Erythroblast (primary cell): ENCODE measurements around the gene INSM1.

Experiments
- DNase-seq, 2 experiments: peaks; one replicate each; lab custom pipeline; 2025; lab: John Stamatoyannopoulos, UW
- GATA1 ChIP-seq: IDR thresholded peaks from 2 replicates; pipeline ENCODE4 v1.6.1; 2011; ENCODE audit warnings: low read depth, mild to moderate bottlenecking, control low read depth, low read length, moderate library complexity
- POLR2A ChIP-seq: IDR thresholded peaks from 2 replicates; pipeline ENCODE4 v1.6.1; 2011; ENCODE audit warnings: mild to moderate bottlenecking, low read length

INSM1 gene

DNA sequence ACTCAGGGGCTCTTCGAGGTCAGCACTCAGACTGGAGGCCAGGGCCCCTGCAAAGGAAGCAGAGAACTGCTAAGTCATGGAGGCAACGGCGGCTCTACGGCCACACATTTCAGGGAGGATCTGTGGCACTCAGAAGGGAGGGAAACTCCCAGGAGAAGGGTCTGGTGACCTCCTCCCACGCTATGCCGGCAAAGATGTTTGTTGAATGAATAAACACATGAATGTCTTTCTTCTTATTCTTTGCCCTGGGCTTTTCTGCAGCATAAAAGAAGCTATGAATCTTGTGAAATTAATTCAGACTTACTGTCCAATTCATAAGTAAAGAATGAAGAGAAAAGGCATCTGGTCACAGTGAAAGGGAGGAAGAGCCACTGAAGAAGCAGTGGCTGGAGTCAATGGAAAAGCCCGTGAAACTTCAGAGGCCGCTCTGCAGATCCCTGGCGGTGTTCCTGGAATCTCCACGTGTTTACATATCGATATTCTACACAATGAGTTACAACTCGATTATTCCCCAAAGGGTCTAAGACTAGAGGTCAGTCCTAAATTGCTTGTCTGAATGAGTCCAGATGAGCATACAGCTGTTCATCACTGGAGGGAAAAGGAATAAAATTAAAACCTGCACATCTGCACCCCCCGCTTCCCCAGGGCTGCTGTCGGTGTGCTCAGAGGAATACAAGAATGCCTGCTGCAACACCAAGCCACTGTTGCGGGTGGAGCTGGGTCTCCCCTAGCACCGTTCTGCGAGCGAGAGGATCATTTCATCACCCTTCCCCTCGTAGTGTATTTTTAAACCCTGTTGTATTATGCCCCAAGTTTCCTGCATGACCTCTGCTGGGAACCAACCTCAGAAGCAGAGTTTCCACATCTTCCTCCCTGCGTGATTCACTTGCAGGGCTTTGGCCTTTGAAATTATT is 25.6 kb downstream of the INSM1 start:
- no peak for TF ChIP-seq GATA1
- TF ChIP-seq POLR2A = no peak
- DNase-seq = no peak

DNA sequence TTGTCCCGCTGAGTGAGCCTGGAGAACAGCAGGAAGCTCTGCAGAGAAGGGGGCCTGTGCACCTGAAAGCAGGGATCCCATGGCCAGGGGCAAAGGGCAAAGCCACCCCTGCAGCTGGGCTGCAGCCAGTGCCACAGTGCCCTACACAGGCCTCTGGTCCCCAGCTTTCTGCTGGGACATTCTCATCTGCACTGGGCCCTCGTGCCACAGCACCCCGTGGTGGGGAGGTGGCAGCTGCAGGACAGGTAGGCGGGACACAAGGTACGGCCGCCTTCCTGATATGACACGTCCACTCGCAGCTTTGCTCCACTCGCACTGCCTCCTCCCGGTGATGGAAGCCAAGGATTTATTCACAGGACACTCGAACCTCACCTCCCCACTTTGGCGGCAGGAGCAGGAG is 27.2 kb downstream of the INSM1 start:
- DNase-seq = no peak

DNA sequence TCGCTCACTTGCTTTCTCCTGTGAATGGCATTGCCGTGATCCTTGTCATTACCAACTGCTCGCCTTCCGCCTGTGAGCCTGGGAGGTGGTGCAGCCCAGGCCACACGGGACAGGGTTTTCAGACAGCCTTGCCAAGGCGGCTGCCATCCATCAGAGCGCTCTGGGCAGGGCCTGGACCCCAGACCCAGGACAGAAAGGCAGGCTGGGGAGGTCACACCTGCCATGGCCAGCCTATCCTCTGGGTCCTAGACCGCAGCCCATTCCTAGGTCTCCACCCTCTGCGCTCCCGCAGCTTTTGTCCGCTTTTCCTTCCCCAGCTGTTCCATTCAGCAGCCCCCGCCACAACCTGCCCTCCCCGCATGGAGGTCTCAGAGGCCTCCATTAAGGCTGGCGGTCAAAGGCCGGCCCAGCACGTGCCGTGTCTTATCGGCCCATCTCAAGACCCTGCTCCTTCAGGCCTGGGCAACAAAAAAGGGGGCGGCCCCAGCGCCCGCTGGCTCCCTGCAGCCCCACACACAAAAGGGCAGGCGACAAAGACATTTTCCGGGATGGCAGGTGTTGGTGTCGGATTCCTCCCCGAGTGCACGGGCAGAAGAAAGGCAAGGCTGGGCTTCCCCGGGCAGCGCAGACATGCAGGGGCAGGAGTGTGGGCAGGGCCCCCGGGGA is 28.1 kb downstream of the INSM1 start:
- DNase-seq = no peak
- TF ChIP-seq POLR2A (no peak), GATA1 (no peak)

More for the DNA sequence above, 27.2 kb downstream of the INSM1 start:
- no peak for TF ChIP-seq GATA1
- no peak for TF ChIP-seq POLR2A

DNA sequence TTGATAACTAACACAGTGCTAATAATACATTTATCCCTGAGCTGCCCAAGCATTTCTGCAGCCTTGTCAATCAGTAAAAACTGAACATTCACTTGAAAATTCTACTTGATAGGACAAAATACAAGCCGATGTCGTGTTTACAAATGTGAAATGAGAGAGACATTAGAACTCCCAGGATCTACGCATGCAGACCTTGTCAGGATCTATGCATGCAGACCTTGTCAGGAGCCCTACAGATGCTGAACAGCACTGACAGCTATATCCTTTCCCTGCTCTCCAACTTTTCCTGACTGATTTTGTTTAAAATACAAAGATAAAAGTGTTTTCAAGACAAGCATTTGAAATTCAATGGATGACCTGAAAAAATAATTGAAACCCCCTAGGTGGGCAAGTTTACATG is 28.9 kb downstream of the INSM1 start:
- DNase-seq = no peak
- TF ChIP-seq GATA1 (no peak), POLR2A (no peak)

DNA sequence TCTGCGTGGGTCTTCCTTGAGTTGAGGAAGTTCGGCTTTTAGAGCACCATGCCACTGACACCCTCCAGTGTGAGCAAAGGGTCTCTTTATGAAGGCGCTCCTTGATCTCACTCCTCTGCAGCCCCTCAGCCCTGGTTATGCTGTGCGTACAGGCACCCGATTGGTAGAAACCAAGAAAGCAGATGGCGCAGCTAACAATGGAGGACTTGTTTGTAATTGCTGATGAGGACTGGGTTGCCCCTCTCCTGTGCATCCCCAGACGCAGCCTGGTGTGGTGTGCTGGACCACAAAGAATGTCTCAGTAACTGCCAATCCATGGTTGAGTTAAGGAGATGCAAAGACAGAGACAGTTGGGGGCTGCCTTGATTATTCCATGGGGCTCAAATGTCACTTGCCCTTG is 30.2 kb downstream of the INSM1 start:
- DNase-seq = no peak

DNA sequence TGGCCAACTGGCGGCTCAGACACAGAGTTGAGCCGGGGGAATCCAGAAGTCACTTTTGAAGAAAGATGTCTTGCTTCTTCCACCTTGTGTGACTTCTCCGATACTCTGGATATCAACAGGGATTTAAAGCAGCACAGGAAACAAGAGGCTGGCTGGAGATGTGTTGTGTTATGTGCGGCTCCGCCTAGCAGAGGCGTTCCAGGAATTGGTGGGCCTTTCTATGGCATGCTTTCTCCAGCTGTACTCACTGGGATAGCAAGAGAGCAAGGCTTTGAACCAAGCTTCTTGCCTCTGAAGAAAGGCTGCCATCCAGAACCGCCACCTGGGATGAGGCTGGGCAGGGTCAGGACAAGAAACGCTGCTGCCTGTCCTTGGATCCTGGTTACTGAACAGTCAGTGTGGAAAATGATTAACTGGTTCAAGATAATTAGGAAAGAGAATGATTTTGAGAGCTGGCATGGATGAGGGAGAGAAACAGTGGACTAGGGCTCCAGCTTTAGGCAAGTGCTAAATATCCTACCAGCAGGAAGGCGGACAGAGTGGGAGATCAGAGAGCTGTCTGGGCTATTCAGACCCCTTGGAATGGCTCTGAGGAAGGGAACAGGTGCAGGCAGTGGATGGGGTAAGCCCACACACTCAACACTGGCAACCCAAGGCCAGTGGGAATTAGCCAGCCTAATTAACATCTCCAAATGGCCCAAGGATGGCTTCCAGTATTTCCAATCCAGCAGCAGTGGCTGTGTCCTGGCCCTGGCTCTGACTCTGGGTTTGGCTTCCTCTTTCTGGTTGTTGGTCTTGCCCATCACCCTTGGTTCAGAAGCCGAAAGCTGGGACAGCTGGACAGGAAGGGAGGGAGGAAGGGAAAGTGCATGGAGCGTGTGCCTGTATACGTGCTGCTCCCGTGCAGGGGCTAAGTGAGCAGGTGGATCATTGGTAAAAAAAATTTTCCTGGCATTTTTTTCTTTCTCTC is 31.9 kb downstream of the INSM1 start:
- no peak for TF ChIP-seq GATA1
- TF ChIP-seq POLR2A = no peak

More for the DNA sequence above, 30.2 kb downstream of the INSM1 start:
- TF ChIP-seq GATA1 (no peak), POLR2A (no peak)

DNA sequence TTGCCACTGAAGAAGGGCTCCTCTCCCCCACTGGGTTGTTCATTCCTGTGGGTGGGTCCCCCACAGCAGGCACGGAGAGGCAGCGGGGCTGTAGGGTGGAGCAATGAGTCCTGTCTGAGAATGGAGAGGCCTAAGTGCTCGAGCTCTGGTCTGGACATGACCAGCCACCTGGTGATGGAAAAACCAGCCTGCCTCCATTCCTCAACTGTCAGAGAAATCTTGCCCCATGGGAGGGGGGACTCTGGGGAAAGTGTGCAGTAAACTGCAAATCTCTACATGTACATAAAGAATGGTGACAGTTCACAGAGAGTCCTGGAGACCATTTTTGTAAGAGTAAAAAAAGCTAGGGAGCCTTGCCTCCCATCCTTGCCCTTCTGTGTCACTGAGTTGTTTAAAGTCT is 34.1 kb downstream of the INSM1 start:
- TF ChIP-seq POLR2A (no peak), GATA1 (no peak)
- no peak for DNase-seq

More for the DNA sequence above, 31.9 kb downstream of the INSM1 start:
- DNase-seq = no peak

DNA sequence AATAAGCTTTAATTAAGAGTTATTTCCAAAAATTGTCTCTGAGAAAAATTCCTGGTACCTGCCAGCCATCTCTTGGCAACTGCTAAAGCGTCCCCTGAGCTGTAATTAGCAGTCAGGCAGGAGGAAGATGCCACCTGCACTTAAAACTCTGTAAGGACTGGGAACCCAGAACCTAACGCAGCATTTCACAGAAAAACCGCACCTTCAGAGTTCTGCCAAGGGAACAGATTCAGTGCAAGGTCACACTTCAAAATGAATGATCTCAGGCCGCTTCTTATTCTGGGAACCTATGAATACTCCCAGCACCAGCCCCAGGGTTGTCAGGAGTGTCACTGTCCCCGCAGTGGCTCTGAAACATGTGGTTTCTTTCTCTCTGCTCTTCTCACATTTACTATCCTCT is 36.7 kb downstream of the INSM1 start:
- no peak for TF ChIP-seq POLR2A
- TF ChIP-seq GATA1 = no peak
- DNase-seq = no peak

DNA sequence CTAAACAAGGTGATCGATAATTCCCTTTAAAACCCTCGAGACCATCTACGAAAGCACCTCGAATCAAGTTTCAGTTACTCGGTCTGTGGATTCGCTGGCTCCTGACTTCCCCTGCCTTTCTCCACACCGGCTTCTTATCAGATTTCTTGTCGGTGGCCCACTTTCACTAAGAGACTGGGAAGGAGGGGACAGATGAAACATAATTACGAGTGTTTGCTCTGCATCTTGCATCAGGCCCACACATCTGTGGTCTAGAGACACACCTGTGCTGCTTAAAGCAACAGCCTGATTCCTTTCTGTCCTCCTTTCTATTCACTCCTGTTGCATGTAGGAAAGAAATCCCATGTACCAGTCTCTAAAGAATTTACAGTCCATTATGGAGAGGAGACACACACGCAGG is 37.7 kb downstream of the INSM1 start:
- DNase-seq = no peak
- no peak for TF ChIP-seq POLR2A
- no peak for TF ChIP-seq GATA1

DNA sequence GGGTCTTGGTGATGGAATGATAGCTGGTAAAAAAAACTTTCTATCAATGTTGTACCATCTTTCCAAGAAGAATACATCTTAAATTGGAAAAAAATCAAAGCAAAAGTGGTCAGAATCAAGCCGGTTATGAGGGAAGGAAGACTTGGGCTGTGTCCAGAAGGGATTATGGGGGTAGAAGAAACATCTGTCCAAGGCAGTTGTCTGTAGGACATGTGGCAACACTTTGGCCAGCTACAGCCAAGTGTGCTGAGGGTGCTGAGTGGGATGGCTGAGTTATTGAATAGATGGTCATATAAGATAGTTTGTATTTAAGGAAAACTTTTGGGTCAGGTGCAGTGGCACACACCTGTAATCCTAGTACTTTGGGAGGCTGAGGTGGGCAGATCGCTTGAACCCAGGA is 38.4 kb downstream of the INSM1 start:
- TF ChIP-seq POLR2A = no peak
- TF ChIP-seq GATA1 = no peak

DNA sequence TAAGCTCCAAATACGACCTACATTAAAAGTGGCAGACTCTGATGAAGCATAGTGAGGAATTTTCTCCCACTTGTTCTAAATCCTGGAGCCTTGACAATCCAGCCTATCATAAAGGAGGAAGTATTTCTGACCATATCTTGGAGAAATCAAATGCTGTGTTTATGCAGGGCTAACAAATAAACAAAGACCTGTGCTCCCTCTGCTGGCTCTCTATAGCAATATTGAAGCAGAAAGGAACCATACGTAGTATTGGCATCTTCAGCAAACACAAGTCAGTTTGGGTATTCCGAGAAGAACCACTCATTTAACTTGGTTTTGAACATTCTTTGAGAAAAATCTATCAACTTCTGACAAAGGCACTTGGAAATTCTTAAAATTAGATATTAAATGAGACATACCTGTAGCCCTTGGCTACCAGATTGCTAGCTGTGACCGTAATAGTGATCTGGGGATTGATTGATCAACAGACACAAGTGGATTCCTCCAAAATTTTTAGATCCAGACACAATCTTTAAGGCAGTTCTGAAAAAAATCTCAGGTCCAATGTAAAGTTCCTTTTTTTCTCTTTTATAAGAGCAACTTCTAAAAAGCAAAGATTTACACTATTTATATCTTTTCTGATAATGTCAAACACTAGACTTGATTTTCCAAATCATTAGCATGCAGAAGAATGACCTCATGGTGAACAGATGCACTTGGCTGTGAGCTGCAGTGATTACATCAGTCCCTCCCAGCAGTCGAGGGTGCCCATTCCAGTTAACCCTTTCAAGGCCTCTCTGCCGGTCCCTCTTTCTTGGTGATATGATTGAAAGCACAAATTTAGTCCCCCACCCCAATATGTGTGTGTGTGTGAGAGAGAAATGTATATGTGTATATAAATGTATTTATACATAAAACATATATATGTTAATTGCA is 40.2 kb downstream of the INSM1 start:
- peak in 1 of 2 experiments; percentile 2 for DNase-seq
- no peak for TF ChIP-seq GATA1
- no peak for TF ChIP-seq POLR2A

More for the DNA sequence above, 38.4 kb downstream of the INSM1 start:
- DNase-seq = no peak

DNA sequence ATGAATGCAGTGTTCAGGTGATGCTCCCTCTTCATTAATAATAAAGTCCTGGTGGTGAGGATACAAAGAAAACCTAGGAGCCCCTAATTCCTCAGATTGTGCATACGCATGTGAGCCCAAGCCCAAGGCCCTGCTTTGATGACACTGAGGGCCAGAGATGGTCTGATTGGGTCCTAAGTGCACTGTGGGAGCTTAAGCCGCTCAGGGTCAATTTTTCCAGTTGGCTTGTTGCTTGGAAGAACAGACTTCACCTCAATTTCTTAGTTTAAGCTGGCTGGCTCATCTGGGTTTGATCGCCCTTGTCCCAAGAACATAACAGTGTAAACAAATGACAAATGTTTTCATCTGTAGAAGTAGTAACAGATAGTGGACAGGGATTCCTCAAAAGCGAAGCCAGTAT is 41.4 kb downstream of the INSM1 start:
- no peak for TF ChIP-seq GATA1
- TF ChIP-seq POLR2A = no peak
- no peak for DNase-seq

DNA sequence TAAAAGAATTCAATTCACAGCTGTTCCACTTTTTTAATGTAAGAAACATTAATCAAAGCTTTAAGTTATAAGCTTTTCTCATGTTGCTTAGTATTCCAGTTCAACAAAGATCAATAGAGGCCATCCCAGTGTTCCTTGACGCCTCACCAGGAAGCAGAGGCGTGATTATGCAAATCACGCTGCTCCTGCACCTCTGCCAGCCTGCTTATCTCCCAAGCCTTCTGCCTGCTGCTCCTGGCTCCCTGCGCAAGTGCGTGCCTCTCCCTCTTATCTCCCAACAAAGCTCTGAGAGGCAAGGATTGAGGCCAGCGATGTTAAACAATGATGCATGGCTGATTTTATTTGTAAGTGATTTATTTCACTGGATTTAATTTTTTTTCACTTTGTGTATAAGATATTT is 42.8 kb downstream of the INSM1 start:
- peak; percentile 31 to 62 for DNase-seq
- TF ChIP-seq POLR2A (no peak), GATA1 (no peak)

DNA sequence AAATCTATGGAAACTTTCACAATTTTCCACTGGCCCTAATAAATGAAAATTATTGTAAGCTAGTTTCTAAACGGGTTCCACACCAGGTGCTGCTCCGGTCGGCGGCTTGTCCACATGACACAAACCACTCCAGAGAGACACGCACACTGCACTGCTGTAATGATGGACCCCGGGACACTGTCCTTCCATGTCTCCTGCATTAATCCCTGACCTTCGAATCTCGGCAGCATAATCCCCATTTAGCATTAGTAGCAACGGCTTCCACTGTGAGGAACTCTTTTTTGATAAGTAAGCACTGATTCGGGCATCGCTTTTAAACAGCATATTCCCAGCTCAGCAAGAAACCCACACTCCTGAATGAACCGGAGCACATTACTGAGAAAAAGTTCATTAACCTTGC is 43.5 kb downstream of the INSM1 start:
- TF ChIP-seq GATA1 (no peak), POLR2A (no peak)
- no peak for DNase-seq
